ENCODE results near the gene SYT9.

- TF ChIP-seq CTCF (IDR thresholded peaks at IDR 0.05; ENCODE audit: low read depth, low read length, poor library complexity, severe bottlenecking): no peak
- no peak for TF ChIP-seq EZH2phosphoT487 (IDR thresholded peaks at IDR 0.05; ENCODE audit: borderline replicate concordance, low read length)
These were observed 199.8 kb downstream of the SYT9 start for GRCh38 chr11:7451520-7451919.
